GM21529 (cell line): ENCODE data around the gene REG1B.
"Not testable (repeated sequence)": the region's sequence is repeated elsewhere in the genome, so short reads cannot be mapped to it uniquely, and the experiment has no call there.

Experiments used
- ATAC-seq: cut with Tn5 transposase; IDR thresholded peaks from one replicate; pipeline ENCODE4 v1.9.1; 2021; ENCODE audit not compliant: unreplicated experiment

REG1B gene

DNA sequence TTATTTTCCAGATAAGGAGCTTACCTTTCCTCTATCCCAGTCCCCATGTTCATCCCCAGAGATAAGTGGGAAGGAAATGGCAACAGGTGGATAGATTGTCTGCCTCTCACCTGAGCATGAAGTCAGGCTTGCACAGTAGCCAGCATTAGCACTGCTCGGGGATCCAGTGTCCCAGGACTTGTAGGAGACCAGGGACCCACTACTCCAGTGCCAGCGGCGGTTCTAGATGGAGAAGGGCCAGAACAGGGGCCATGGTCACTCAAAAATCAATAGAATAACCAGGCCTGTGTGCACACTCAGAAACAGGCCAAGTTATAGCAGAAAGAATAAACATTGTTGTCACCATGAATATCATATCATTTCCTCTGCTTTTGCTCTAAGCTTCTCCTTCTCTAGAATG, 2.4 kb downstream of the REG1B start:
- no peak for ATAC-seq

- ATAC-seq, result no peak
Observed at GRCh38 chr2:79084495-79085135, 3.2 kb downstream of the REG1B start.

DNA sequence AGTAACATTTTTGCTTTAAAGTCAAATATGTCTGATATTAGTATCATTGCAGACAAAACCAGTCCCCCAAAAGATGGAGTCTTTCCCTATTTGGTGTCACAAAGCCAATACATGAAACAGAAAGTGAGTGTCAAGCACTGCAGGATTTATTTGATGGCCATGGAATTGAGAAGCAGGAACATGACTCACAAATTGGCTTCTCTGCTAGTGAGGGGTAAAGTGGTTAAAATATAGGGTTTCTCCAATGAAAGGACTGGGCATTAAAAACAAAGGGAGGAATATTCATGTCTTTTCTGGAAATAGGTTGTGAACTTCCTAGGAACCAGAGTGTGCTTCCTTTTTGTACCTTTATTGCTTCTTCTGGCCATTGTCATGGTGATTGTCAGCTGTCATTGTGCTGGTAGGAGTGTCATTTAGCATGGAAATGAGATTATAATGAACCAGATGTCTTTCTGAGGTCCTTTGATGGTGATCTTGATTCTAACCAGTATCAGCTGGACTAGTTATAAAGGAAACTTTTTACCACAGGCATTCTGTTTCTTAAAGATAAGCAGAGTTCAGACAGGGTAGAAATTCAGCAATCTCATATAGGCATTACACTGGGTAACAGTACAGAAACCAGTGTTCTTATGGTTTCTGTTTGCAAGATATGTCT, 4.1 kb downstream of the REG1B start:
- no peak for ATAC-seq

DNA sequence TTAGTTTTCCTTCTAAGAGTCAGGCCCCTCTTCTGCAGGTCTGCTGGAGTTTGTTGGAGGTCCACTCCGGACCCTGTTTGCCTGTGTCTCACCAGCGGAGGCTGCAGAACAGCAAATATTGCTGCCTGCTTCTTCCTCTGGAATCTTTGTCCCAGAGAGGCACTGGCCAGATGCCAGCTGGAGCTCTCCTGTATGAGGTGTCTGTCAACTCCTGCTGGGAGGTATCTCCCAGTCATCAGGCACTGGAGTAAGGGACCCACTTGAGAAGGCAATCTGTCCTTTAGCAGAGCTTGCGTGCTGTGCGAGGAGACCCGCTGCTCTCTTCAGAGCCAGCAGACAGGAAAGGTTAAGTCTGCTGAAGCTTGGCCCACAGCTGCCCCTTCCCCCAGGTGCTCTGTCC, 4.8 kb downstream of the REG1B start:
- no peak for ATAC-seq

DNA sequence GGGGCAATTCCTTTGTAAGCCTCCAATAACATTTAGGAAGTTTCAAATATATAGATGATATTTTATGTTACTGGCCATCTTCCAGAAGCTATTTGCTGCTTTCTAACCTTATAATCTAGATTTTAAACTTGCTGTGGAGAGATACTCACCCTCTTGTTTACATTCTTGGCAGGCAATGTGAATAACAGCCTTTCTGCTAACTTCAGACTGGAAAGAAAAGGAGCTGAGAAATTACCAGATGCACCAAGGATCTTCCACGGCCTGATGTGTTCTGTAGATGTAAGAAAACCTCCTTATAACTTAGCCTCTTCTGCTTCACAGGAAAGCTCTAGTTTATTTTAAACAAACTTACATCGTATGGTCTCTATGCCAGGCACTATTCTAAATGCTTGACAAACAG, 16.7 kb downstream of the REG1B start:
- ATAC-seq, result no peak

GRCh38 chr2:79065201-79065600, 22.6 kb downstream of the REG1B start:
- no peak for ATAC-seq

DNA sequence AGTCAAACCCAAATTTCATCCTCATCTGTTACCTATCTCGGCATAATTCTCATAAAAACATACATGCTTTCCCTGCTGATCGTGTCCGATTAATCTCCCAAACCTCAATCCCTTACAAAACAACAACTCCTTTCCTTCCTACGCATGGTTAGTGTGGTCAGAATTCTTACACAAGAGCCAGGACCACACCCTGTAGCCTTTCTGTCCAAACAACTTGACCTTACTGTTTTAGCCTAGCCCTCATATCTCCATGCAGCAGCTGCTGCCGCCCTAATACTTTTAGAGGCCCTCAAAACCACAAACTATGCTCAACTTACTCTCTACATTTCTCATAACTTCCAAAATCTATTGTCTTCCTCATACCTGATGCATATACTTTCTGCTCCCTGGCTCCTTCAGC, 33.0 kb downstream of the REG1B start:
- not testable (repeated sequence) for ATAC-seq

DNA sequence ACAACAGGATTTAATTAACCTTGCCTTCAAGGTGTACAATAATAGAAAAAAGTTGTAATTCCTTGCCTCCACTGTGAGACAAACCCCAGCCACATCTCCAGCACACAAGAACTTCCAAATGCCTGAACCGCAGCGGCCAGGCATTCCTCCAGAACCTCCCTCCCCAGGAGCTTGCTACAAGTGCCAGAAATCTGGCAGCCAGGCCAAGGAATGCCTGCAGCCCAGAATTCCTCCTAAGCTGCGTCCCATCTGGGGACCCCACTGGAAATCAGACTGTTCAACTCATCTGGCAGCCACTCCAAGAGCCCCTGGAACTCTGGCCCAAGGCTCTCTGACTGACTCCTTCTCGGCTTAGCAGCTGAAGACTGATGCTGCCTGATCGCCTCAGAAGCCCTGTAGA, 34.3 kb downstream of the REG1B start:
- not testable (repeated sequence) for ATAC-seq

DNA sequence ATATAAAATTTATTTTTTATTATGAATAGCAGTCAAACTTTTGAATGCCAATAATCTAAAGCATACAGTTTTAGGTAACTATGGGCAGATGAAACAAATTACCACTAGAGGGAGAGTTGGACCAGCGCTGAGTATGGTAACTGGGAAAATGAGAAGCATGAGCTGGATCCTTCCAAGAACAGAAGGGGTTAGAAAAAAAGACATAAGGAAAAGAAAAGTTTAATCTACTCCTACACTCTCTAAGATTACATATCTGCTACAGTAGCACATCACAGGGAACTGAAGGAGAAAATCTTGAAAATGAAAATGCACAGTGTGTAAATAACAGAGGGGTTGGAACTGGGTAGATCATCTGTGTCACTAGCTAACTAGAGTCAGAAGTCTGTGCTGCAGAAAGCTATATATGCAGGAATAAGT, 46.8 kb downstream of the REG1B start:
- no peak for ATAC-seq

- no peak for ATAC-seq
Observed at GRCh38 chr2:79039944-79040343, 47.8 kb downstream of the REG1B start.
